GM21529 (cell line): ENCODE results near the gene NUP93.

Source experiments
- ATAC-seq: cut with Tn5 transposase; IDR thresholded peaks from one replicate; pipeline ENCODE4 v1.9.1; 2021; ENCODE audit not compliant: unreplicated experiment

The NUP93 gene

GRCh38 chr16:56729735-56730662 is at the start of gene NUP93:
Gene NUP93, plus strand, starts transcription at chr16:56730129. Its CDS starts 18,119 bp downstream, at chr16:56748248.
- ATAC-seq: peak; percentile 75

GRCh38 chr16:56681939-56682702 is 47.8 kb upstream of the NUP93 start, which contains the start of gene MT1X:
Gene MT1X, plus strand, starts transcription at chr16:56682470. Its CDS starts 71 bp downstream, at chr16:56682541.
- peak; percentile 96 for ATAC-seq

GRCh38 chr16:56682703-56683397 is 47.1 kb upstream of the NUP93 start:
- no peak for ATAC-seq

- no peak for ATAC-seq
Observed at GRCh38 chr16:56683424-56684172, 46.3 kb upstream of the NUP93 start.

GRCh38 chr16:56684256-56684925 is 45.5 kb upstream of the NUP93 start:
- no peak for ATAC-seq

- no peak for ATAC-seq
Observed at GRCh38 chr16:56684926-56685590, 44.9 kb upstream of the NUP93 start.

GRCh38 chr16:56686758-56687157 is 43.2 kb upstream of the NUP93 start:
- no peak for ATAC-seq

- no peak for ATAC-seq
Observed at GRCh38 chr16:56688762-56689161, 41.2 kb upstream of the NUP93 start.

- ATAC-seq: no peak
Observed at GRCh38 chr16:56689171-56689570, 40.8 kb upstream of the NUP93 start.

- no peak for ATAC-seq
Observed at GRCh38 chr16:56690420-56691122, 39.4 kb upstream of the NUP93 start.

- ATAC-seq: no peak
Observed at GRCh38 chr16:56691885-56692284, 38.0 kb upstream of the NUP93 start.

- no peak for ATAC-seq
Observed at GRCh38 chr16:56695246-56695645, 34.7 kb upstream of the NUP93 start.

GRCh38 chr16:56697456-56698155 is 32.3 kb upstream of the NUP93 start:
- no peak for ATAC-seq

- no peak for ATAC-seq
Observed at GRCh38 chr16:56700195-56700594, 29.7 kb upstream of the NUP93 start.

GRCh38 chr16:56700631-56701030 is 29.3 kb upstream of the NUP93 start:
- no peak for ATAC-seq

- ATAC-seq: no peak
Observed at GRCh38 chr16:56701534-56701933, 28.4 kb upstream of the NUP93 start.

GRCh38 chr16:56702836-56703235 is 27.1 kb upstream of the NUP93 start:
- ATAC-seq: no peak
